Activated naive CD4-positive, alpha-beta T cell treated with anti-CD3 and anti-CD28 coated beads, Interleukin-2, amount 50 U/mL, for 72 hours (primary cell): ENCODE results near the gene MPG. TPM values are rescaled to one million over a fixed set of nuclear protein-coding genes. Genes with fewer than 3 reads are reported as not detected.
"Not testable (repeated sequence)": the region's sequence is repeated elsewhere in the genome, so short reads cannot be mapped to it uniquely, and the experiment has no call there.

Source experiments
- ATAC-seq, 2 donors: fragments of 150-1000 bp; cut with Tn5 transposase; 2 replicates each; pipeline ENCODE4 v1.10.0; 2021; ENCODE audit warnings: mild to moderate bottlenecking in 2 of 2, moderate library complexity in 2 of 2
- DNase-seq, 2 donors: peaks; one replicate each; pipeline ENCODE4 v3.0.0; 2021 to 2022; ENCODE audit warnings: low spot score in 2 of 2
- H3K27ac Mint-ChIP-seq, 2 donors: one replicate each; pipeline ENCODE4 v1.8.0; 2022; ENCODE audit warnings: mild to moderate bottlenecking in 2 of 2, mixed read lengths in 2 of 2
- H3K36me3 Mint-ChIP-seq, 2 donors: one replicate each; pipeline ENCODE4 v1.8.0; 2022; ENCODE audit warnings: mixed read lengths in 2 of 2
- H3K9me3 Mint-ChIP-seq, 2 donors: one replicate each; pipeline ENCODE4 v1.8.0; 2022; ENCODE audit warnings: mixed read lengths in 2 of 2
- total RNA-seq, 2 donors: library from RNA; stranded (reverse); gene quantifications; one replicate each; pipeline ENCODE4 v1.2.3, GENCODE V29; 2022

Gene MPG, protein sequence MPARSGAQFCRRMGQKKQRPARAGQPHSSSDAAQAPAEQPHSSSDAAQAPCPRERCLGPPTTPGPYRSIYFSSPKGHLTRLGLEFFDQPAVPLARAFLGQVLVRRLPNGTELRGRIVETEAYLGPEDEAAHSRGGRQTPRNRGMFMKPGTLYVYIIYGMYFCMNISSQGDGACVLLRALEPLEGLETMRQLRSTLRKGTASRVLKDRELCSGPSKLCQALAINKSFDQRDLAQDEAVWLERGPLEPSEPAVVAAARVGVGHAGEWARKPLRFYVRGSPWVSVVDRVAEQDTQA
- 10 to 100 TPM; 32.6 to 65.6 TPM for total RNA-seq

DNA sequence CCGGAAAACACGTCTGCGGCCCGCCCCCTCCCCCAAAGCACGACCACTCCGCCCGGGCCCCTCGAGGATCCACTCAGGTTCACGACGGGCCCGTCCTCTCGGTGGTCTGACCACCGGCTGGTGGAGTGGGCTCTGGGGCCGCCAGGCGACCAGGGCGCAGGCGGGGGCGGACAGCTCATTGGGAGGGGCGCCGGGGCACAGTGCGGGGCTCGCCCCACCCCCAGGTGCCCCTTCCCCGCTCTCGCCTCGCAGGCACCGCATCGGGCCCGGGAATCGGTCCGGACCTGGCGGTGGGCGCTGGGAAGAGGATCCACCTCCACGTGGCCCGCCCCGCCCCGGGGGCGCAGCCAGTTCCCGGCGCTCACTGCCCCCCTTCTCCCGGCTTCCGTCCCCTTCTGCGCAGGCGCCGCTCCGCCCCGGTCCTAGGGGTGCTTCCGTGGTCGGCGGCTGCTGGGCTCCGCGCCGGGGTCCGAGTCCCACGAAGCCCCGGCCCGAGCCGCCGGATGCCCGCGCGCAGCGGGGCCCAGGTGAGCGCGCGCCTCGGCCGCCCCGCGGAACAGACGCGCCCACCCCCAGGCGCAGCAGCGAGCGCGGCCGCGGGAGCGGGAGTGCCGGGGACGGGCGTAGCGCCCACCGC lies at the start of gene MPG:
TSS of gene MPG (plus strand) at position 419 of the 637 bp plus-strand sequence. CDS start at position 504, 85 bp downstream.
- peak within 1 kb of the TSS; percentile 85 to 93 for H3K27ac Mint-ChIP-seq
- DNase-seq (peak; percentile 85 to 86), ATAC-seq (peak; percentile 81 to 82)
- peaks cover 3 to 12% of the 10 kb centered on the region in 2 donors for H3K36me3 Mint-ChIP-seq
- no peaks in the 10 kb centered on the region for H3K9me3 Mint-ChIP-seq

DNA sequence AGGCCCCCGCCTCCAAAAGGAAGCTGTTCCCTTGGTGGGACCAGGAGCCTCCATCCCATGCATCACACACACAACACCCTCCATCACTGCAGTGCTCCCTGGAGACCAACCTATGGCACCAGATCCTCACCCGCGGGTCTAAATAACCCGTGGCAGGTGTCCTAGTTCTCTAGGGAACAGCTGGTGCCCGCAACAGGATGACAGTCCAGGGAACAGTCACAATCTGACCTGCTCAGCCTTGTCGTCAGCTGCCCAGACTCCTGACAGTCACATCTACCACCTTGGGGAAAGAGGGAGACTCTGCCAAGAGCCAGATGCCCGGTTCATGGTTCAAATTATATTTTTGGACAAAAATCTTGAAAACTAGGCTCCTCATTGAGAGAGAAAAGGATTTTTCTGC lies 47.4 kb upstream of the MPG start:
- not testable (repeated sequence) for ATAC-seq, H3K36me3 Mint-ChIP-seq, DNase-seq

DNA sequence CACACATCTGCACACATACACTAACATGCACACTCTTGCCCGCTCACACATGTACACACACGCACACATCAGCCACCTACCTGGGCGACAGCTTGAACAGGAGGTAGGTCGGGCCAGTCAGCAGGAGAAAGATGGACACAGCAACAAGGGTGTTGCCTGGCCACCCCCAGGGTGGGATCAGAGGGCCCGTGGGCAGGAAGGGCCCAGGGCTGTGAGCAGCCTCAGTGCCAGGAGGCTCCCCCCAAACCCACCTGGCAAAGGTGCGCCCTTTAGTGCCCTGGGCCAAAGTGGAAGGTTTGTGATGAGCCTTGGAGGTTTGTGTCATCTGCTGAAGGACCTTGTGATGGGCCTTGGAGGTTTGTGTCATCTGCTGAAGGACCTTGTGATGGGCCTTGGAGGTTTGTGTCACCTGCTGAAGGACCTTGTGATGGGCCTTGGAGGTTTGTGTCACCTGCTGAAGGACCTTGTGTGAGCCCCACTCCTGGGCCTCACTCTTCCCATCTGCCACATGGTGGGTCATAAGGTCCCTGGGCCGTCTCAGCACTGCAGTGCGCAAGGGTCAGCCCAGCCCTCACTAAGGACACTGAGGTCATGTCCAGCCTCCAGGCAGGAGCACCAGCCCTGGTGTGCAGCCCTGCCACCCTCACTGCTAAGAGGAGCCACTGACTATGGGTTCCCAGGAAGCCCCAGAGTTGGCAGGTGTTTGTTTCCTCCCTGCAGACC lies 44.7 kb upstream of the MPG start:
- not testable (repeated sequence) for H3K9me3 Mint-ChIP-seq, ATAC-seq, H3K27ac Mint-ChIP-seq, DNase-seq, H3K36me3 Mint-ChIP-seq

More for the DNA sequence above, 47.4 kb upstream of the MPG start:
- H3K27ac Mint-ChIP-seq, H3K9me3 Mint-ChIP-seq: not testable (repeated sequence)

DNA sequence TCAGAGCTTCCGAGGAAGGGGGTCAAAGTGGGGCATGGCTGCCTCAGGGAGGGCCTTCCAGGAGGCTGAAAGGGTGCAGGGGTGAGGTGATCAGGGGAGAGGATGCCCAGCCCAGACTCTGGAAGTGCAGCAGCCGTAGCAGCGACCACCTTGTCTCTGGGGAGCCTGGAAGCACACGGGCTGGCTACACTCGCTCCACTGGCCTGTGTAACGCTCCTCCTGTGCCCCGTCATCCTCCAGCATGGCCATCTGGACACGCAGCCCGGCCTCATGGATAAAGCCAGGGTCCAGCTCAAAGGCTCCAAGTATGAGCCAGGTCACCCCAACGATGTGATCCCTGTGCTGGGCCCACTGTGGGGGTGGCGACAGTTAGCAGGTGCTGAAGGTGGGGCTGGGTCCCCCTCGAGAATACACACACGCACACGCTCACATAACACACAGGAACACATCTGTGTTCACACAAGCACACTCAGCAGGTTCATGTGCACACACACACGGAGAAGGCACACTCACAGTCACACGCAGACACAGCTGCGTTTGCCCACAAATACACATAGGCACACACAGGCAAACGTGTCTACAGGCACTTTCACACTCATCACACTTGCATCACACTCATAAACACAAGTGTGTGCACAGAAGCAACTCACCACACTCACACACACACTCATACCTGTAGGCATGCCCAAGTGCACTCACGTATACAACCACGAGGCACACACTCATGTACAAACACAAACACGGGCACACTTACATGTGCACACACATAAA lies 44.0 kb upstream of the MPG start:
- Mint-ChIP-seq H3K36me3 (no peaks in the 10 kb centered on the region), H3K27ac (no peak overlapping the region), H3K9me3 (no peaks in the 10 kb centered on the region)
- ATAC-seq, result peak in 1 of 2 donors; percentile 6
- no peak for DNase-seq

DNA sequence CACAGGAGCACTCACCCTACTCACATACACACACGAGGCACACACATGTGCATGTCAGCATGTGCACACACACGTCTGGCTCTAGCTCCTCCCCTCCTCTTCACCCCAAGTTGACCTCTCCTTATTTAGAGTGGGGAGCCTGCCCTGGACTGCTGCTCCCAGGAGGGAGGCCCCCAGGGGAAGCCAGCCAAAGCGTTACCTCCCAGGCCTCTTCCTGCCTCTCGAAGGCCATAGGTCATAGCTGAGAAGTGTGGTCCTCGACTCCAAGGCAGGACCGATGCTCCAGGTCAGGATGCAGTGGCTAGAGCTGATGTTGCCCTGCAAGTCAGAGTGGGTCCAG lies 43.4 kb upstream of the MPG start:
- DNase-seq, result no peak
- no peaks in the 10 kb centered on the region for H3K9me3 Mint-ChIP-seq
- H3K36me3 Mint-ChIP-seq, result no peaks in the 10 kb centered on the region
- H3K27ac Mint-ChIP-seq, result no peak overlapping the region
- no peak for ATAC-seq

DNA sequence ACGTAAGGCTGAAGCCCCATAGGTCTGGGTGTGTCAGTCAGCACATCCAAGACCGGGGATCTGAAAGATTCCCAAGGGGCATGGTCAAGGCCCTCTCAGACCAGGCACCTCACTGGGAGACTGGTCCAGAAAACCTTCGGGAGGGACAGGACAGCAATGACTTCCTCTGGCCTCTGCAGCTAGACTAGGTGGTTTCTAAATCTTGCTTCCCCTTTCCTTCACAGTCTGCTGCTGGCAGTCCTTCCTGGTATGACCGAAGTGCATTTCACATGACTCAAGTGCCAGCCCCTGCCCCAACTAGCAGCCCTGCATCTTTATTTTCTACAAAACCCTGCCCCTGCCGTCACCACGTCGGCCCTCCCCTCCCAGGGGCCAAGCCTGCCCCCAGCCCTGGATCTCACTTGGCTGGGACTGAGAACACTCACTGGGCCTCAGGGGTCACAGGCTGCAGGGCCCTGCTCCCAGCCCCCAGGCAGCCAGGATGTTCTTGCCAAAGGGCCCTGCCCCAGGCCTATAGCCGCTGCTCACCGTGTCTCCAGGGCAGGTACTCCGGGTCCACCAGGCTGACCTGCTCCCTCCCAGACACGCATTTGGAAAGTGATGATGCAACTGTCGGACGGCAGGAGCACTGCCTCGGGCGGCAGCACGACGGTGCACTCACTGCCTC lies 42.9 kb upstream of the MPG start:
- ATAC-seq (no peak), DNase-seq (no peak)
- Mint-ChIP-seq H3K36me3 (no peaks in the 10 kb centered on the region), H3K27ac (no peak overlapping the region), H3K9me3 (no peaks in the 10 kb centered on the region)

DNA sequence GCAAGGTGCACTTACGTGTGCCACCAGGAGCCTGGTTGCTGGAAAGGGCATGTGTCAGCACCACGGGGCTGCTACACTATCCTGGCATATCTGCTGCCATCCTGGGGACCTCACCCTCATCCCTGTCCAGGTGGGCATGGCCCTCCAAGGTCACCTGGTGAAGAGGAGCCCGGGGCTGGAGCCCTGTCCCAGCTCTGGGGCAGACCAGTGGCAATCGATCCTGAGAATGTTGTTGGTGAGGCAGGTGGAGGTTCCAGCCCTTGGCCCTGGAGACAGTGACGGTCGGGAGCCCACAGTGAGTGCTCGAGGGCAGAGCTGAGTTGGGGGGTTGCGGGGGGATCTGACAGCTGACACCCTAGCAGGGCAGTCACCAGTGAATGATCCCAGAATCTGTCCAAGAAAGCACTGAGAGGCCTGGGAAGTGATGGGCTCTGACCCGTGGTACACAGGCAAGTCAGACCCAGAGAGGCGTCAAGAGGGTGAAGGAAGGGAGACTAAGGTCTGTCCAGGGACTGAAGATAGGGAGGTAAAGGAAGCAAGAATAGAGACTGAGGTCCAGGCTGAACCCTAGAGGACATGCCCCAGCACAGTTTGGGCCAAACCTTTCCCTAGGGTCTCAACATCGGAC lies 42.2 kb upstream of the MPG start:
- Mint-ChIP-seq H3K36me3 (no peaks in the 10 kb centered on the region), H3K27ac (no peak overlapping the region), H3K9me3 (no peaks in the 10 kb centered on the region)
- no peak for DNase-seq
- no peak for ATAC-seq

DNA sequence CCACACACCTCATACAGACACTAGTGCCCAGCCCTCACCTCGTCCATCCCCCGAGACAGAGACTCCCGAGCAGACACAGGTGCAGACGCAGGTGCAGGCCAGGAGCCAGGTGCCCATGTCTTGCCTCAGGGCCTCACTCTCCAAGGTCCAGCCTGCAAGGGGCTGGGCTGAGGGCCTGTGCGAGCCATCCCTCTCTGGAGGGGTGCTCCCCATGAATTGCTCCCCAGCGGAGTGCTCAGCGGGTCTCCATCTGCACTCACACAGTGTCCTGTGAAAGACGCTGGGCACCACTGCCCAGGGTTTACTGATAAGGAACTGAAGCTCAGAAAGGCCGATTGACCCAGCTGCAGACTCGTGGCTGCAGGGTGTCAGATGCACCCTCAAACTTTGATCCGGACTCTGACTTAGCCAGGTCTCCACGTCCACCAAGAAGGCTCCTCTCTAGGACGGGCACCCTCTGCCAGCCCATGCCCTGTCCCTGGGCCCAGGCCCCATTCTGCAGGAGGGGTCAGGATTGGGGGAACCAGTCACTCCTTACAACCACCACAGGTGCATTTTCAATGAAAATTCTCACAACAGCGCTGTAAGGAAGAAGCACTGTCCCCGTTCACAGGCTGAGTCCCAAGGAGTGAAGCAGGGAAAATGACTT lies 41.6 kb upstream of the MPG start:
- no peaks in the 10 kb centered on the region for H3K9me3 Mint-ChIP-seq
- H3K27ac Mint-ChIP-seq, result no peak overlapping the region
- DNase-seq (no peak), ATAC-seq (no peak)
- no peaks in the 10 kb centered on the region for H3K36me3 Mint-ChIP-seq

DNA sequence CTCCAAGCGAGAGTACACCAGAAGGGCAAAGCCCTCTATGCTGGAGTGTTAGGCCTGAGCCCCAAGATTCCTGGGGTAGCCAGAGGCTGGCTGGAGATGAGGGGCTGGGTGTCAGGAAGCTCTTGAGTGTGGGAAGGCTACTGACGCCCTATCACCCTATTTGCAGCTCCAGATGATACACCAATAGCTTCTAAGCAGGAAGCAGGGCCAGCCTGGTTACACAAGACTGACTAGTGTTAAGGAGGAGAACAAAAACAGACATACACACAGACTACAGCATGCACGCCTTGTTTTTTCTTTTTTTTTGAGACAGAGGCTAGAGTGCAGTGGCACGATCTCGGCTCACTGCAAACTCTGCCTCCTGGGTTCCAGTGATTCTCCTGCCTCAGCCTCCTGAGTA lies 40.5 kb upstream of the MPG start:
- Mint-ChIP-seq H3K9me3 (no peaks in the 10 kb centered on the region), H3K36me3 (peaks cover 6 to 9% of the 10 kb centered on the region in 2 donors), H3K27ac (no peak overlapping the region)
- ATAC-seq (no peak), DNase-seq (no peak)

DNA sequence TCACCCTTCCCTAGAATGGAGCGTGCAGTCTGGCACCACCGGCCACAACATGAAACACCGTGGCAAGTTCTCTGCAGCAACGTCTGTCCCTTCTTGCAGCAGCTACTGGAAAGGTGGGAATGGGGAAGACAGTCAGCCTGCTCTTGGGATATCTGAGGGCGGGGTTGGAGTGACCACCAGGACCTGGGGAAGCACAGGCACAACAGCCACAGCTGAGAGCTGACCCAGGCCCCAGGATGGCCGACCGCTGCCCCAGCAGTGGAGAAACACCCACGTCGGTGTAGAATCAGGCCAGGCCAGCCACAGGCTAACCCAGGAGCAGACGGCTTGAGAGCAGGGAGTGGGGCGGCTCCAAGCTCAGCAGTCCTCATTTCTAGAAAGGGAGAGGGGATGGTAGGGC lies 39.8 kb upstream of the MPG start:
- H3K9me3 Mint-ChIP-seq, DNase-seq, ATAC-seq: not testable (repeated sequence)
- Mint-ChIP-seq H3K36me3 (peaks cover 6 to 16% of the 10 kb centered on the region in 2 donors), H3K27ac (peak overlapping the region; percentile 65 to 82)

DNA sequence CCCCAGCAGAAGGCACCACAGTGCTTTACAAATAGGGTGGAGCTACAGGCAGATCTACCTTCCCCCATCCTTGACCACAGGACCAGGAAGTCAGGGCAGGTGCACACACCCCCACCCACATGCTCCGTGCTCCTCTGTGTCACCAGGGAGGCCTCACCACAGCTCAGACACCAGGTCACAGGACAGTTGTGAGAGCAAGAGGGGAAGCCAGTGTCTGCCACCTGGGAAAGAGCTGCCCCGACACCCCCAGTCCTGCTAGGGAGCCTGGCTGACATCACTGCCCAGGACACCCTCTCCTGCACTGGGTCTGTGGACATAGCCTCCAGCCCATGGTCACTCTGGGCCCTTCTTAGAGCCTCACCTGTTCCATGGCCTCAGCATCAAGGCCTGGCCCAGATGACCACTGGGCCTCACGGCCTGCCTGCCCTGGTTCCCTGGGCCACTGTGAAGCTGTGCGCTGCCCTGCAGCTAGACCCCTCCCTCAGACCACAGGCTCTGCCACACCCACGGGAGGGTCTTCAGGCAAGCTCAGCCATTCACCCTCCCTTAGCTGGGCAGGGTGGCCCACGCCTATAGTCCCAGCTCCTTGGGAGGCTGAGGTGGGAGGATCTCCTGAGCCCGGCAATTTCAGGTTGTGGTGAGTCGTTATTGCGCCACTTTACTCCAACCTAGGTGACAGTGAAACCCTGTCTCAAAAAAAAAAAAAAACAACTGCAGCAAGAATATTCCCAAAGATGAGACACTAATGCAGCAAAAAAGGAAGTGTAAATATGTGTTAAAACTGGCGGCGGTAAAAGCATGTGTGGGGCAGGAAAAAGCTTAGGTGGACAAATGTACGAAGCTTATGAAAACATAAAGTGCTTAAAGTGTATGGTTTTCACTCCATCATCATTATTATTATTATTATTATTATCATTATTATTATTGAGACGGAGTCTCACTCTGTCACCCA lies 38.8 kb upstream of the MPG start:
- DNase-seq, result no peak
- Mint-ChIP-seq H3K27ac (peak overlapping the region; percentile 25 to 65), H3K36me3 (peaks cover 7 to 25% of the 10 kb centered on the region in 2 donors), H3K9me3 (no peaks in the 10 kb centered on the region)
- peak; percentile 68 to 85 for ATAC-seq

DNA sequence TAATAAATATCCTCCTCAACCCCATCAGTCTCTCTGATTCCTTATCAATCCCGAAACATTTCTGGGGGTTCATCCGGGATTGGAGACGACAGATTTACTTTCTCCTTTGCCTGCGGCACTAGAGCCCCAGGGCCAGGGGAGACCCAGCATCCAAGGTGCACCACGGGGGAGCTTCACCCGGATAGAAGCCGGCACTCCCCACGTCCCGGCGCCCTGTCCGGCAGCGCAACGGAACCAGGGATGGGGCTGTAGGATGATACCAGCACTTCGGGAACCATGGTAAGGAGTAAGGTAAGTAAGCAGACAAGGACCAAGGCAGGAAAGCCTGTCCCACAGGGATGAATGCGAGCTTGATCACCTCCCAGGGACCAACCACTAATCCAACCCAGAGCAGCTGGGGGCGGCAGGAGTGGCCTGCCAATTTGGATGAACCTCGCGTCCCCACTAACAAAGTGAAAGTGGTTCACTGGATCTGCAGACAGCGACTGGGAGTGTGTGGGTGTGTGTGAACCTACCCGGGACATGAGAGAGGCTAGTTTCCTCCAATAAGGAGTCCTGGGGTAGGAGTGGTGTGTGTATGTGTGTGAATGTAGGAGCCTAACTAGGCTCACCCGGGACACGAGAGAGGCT lies 36.5 kb upstream of the MPG start:
- no peak for ATAC-seq
- peaks cover 11 to 45% of the 10 kb centered on the region in 2 donors for H3K36me3 Mint-ChIP-seq
- H3K9me3 Mint-ChIP-seq, result no peaks in the 10 kb centered on the region

DNA sequence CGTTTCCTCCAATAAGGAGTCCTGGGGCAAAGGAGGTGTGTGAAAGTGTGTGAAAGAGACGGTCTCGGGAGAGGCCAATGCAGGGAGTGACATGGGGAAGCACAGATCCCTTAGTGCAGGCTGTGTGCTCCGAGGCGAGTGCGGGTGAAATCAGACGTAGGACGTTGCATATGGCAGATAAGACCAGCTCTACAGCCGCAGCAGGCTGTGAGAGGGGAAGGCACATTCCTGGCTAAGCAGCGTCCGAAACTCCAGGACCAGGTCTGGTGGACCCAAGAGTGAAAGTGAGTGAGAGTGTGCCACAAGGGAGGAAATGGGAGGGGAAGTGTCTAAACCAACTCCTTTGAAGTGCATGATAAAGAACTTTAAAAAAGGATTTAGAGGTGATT lies 36.0 kb upstream of the MPG start:
- Mint-ChIP-seq H3K9me3 (no peaks in the 10 kb centered on the region), H3K36me3 (peaks cover 12 to 45% of the 10 kb centered on the region in 2 donors), H3K27ac (peak overlapping the region in 1 of 2 donors; percentile 89)
- no peak for DNase-seq
- ATAC-seq, result no peak

More for the DNA sequence above, 36.5 kb upstream of the MPG start:
- peak overlapping the region in 1 of 2 donors; percentile 89 for H3K27ac Mint-ChIP-seq
- DNase-seq, result no peak

DNA sequence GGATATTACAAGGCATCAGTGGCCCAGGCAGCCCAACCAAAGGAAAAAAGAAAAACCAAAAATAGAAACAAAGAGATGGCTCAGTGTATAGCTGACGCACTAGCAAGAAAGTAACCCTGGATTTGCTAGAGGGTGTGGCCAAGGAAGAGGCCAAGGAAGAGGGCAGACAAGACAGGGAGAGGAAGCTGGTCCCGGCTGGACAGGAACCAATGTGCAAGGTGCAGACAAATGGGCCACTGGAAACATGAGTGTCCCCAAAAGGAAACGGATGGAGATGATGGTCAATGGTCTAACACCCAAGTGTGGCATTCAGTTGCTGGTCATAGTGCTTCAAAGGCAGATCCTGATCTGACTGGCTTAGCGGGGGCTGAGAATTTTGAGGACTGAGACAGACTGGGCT lies 35.3 kb upstream of the MPG start:
- ATAC-seq (no peak), DNase-seq (peak in 1 of 2 donors; percentile 1)
- Mint-ChIP-seq H3K27ac (peak overlapping the region in 1 of 2 donors; percentile 32), H3K36me3 (peaks cover 16 to 49% of the 10 kb centered on the region in 2 donors), H3K9me3 (no peaks in the 10 kb centered on the region)
